ENCODE data around the gene LITAF.

Gene LITAF

GRCh38 chr16:11502239-11502638 is 84.5 kb downstream of the LITAF start:
- no peak for TF ChIP-seq CTCF (IDR thresholded peaks at IDR 0.05; ENCODE audit: insufficient read depth, low read depth, low read length, missing control alignments)
- DNase-seq (ENCODE audit: low read depth): no peak
- H3K4me3 ChIP-seq (ENCODE audit: low read length): no peak overlapping the region

GRCh38 chr16:11501632-11502031 is 85.1 kb downstream of the LITAF start:
- DNase-seq (ENCODE audit: low read depth): no peak
- no peak for TF ChIP-seq CTCF (IDR thresholded peaks at IDR 0.05; ENCODE audit: insufficient read depth, low read depth, low read length, missing control alignments)
- H3K4me3 ChIP-seq (ENCODE audit: low read length): no peak overlapping the region

GRCh38 chr16:11500700-11501346 is 85.9 kb downstream of the LITAF start:
- no peak overlapping the region for H3K4me3 ChIP-seq (ENCODE audit: low read length)
- DNase-seq (ENCODE audit: low read depth): no peak
- no peak for TF ChIP-seq CTCF (IDR thresholded peaks at IDR 0.05; ENCODE audit: insufficient read depth, low read depth, low read length, missing control alignments)

GRCh38 chr16:11499295-11500089 is 87.2 kb downstream of the LITAF start:
- TF ChIP-seq CTCF (IDR thresholded peaks at IDR 0.05; ENCODE audit: insufficient read depth, low read depth, low read length, missing control alignments): no peak
- no peak overlapping the region for H3K4me3 ChIP-seq (ENCODE audit: low read length)
- DNase-seq (ENCODE audit: low read depth): peak; percentile 52

- H3K4me3 ChIP-seq (ENCODE audit: low read length): no peak overlapping the region
- DNase-seq (ENCODE audit: low read depth): no peak
- TF ChIP-seq CTCF (IDR thresholded peaks at IDR 0.05; ENCODE audit: insufficient read depth, low read depth, low read length, missing control alignments): no peak
Measured at GRCh38 chr16:11498683-11499082, 88.0 kb downstream of the LITAF start.

- TF ChIP-seq CTCF (IDR thresholded peaks at IDR 0.05; ENCODE audit: insufficient read depth, low read depth, low read length, missing control alignments): no peak
- no peak overlapping the region for H3K4me3 ChIP-seq (ENCODE audit: low read length)
- DNase-seq (ENCODE audit: low read depth): peak; percentile 66
Measured at GRCh38 chr16:11497851-11498289, 88.8 kb downstream of the LITAF start.
